ENCODE results near the gene ASAP2. TPM values are rescaled to one million over a fixed set of nuclear protein-coding genes. Genes with fewer than 3 reads are reported as not detected.

The ASAP2 gene
- total and polyA plus RNA-seq, 2 donors (not counting 1 experiment from before 2014, with no cell fraction given): 0.04 TPM; not detected in 1

DNA sequence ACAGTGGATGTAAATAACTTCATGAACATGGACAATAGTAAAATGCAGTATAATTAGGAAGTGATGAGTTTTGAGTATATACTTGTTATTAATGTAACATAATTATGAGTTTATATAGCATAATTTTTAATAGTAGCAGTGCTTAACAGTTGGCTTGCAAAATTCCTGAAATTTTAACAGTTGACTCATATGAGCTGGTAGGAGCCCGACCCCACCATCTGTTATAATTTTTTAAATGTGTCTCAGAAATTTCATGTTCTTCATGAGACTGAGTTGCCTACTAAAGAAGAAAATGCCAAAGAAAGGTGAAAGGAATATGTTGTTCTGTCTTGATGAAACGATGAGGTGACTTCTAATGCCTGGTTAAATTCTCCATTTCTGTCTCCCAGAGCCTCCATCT is 154.1 kb downstream of the ASAP2 start:
- TF ChIP-seq EZH2 (IDR thresholded peaks at IDR 0.05; ENCODE audit: borderline replicate concordance, insufficient read depth, low read depth, low read length, poor library complexity, severe bottlenecking): no peak
- TF ChIP-seq, protein P1, sequence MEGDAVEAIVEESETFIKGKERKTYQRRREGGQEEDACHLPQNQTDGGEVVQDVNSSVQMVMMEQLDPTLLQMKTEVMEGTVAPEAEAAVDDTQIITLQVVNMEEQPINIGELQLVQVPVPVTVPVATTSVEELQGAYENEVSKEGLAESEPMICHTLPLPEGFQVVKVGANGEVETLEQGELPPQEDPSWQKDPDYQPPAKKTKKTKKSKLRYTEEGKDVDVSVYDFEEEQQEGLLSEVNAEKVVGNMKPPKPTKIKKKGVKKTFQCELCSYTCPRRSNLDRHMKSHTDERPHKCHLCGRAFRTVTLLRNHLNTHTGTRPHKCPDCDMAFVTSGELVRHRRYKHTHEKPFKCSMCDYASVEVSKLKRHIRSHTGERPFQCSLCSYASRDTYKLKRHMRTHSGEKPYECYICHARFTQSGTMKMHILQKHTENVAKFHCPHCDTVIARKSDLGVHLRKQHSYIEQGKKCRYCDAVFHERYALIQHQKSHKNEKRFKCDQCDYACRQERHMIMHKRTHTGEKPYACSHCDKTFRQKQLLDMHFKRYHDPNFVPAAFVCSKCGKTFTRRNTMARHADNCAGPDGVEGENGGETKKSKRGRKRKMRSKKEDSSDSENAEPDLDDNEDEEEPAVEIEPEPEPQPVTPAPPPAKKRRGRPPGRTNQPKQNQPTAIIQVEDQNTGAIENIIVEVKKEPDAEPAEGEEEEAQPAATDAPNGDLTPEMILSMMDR (IDR thresholded peaks at IDR 0.05): no peak
- no peaks in the 10 kb centered on the region for H3K36me3 ChIP-seq (replicated peaks in 1 of 2; ENCODE audit: control extremely low read depth in 1 of 2, control insufficient read depth in 1 of 2, extremely low read depth in 1 of 2, insufficient read depth in 2 of 2, low read length in 1 of 2)
- H3K27ac ChIP-seq (ENCODE audit: low read length in 2 of 2): no peak overlapping the region
- H3K4me2 ChIP-seq (replicated peaks; ENCODE audit: low read depth, low read length, poor library complexity, severe bottlenecking): no peak overlapping the region
- H3K4me1 ChIP-seq (ENCODE audit: control insufficient read depth in 2 of 2, insufficient read depth in 2 of 2, low read length in 2 of 2): no peaks in the 10 kb centered on the region
- H3K27me3 ChIP-seq (replicated peaks in 1 of 4; ENCODE audit: control extremely low read depth in 1 of 4, control insufficient read depth in 3 of 4, insufficient read depth in 4 of 4, low read length in 3 of 4): peaks cover 0 to 2% (median 0%) of the 10 kb centered on the region in 4 experiments
- ChIA-PET CTCF (no interaction called here), POLR2A (no interaction called here)
- DNase-seq: no peak
- no peak overlapping the region for H2AFZ ChIP-seq (ENCODE audit: insufficient read depth, low read depth, low read length, poor library complexity, severe bottlenecking)
- no peak for ATAC-seq (ENCODE audit: low read depth)
- no peaks in the 10 kb centered on the region for H3K79me2 ChIP-seq (ENCODE audit: control insufficient read depth, insufficient read depth, low read length)
- Mint-ChIP-seq H3K4me1 (peaks cover 2% of the 10 kb centered on the region), H3K27ac (no peak overlapping the region), H3K4me3 (no peak overlapping the region), H3K9me3 (ENCODE audit: insufficient read depth) (no peaks in the 10 kb centered on the region), H3K27me3 (peaks cover 25% of the 10 kb centered on the region)
- H3K9ac ChIP-seq (ENCODE audit: low read length): no peak overlapping the region
- H4K20me1 ChIP-seq (ENCODE audit: control insufficient read depth, insufficient read depth, low read length, poor library complexity, severe bottlenecking): no peaks in the 10 kb centered on the region
- intact Hi-C loops (cut with micrococcal nuclease): no loop called here
- no CpG with 5 or more reads among the region's 2 CpGs for WGBS (ENCODE audit: insufficient coverage)
- no peaks in the 10 kb centered on the region for H3K9me3 ChIP-seq (ENCODE audit: control extremely low read depth in 1 of 3, control insufficient read depth in 2 of 3, insufficient read depth in 1 of 3, low read length in 2 of 3)
- H3K4me3 ChIP-seq (ENCODE audit: control extremely low read depth in 1 of 5, extremely low read depth in 1 of 5, insufficient read depth in 1 of 5, low read depth in 2 of 5, low read length in 4 of 5): no peak overlapping the region

DNA sequence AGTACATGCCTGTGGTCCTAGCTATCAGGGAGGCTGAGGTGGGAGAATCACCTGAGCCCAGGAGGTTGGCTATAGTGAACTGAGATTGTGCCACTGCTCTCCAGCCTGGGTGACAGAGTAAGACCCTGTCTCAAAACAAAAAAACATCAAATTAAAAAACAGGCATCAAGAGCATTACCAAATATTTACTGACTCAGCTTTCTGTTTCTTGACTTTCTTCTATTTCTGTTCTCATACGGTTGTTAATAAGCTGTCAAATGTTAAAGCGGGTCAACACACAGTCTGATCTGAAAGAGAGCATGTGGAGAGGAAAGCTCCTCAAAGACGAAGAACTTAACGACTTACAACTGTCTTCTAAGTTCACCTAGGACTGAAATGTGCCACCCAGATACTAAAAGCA is 157.8 kb downstream of the ASAP2 start:
- Mint-ChIP-seq H3K27me3 (peaks cover 25% of the 10 kb centered on the region), H3K27ac (no peak overlapping the region), H3K9me3 (ENCODE audit: insufficient read depth) (no peaks in the 10 kb centered on the region), H3K4me3 (no peak overlapping the region), H3K4me1 (no peaks in the 10 kb centered on the region)
- H3K79me2 ChIP-seq (ENCODE audit: control insufficient read depth, insufficient read depth, low read length): no peaks in the 10 kb centered on the region
- TF ChIP-seq, protein P1 (IDR thresholded peaks at IDR 0.05): no peak
- TF ChIP-seq EZH2 (IDR thresholded peaks at IDR 0.05; ENCODE audit: borderline replicate concordance, insufficient read depth, low read depth, low read length, poor library complexity, severe bottlenecking): no peak
- no peak overlapping the region for H3K4me2 ChIP-seq (replicated peaks; ENCODE audit: low read depth, low read length, poor library complexity, severe bottlenecking)
- H3K4me1 ChIP-seq (ENCODE audit: control insufficient read depth in 2 of 2, insufficient read depth in 2 of 2, low read length in 2 of 2): no peaks in the 10 kb centered on the region
- POLR2A ChIA-PET: no interaction called here
- 96% methylated on average over 3 of the region's 4 CpGs for WGBS (ENCODE audit: insufficient coverage)
- no peak overlapping the region for H3K9ac ChIP-seq (ENCODE audit: low read length)
- no peak overlapping the region for H3K27ac ChIP-seq (ENCODE audit: low read length in 2 of 2)
- no peaks in the 10 kb centered on the region for H3K36me3 ChIP-seq (replicated peaks in 1 of 2; ENCODE audit: control extremely low read depth in 1 of 2, control insufficient read depth in 1 of 2, extremely low read depth in 1 of 2, insufficient read depth in 2 of 2, low read length in 1 of 2)
- CTCF ChIA-PET: no interaction called here
- no peak overlapping the region for H2AFZ ChIP-seq (ENCODE audit: insufficient read depth, low read depth, low read length, poor library complexity, severe bottlenecking)
- ATAC-seq (ENCODE audit: low read depth): no peak
- intact Hi-C loops (cut with micrococcal nuclease): no loop called here
- no peaks in the 10 kb centered on the region for H4K20me1 ChIP-seq (ENCODE audit: control insufficient read depth, insufficient read depth, low read length, poor library complexity, severe bottlenecking)
- peaks cover 0 to 2% (median 0%) of the 10 kb centered on the region in 4 experiments for H3K27me3 ChIP-seq (replicated peaks in 1 of 4; ENCODE audit: control extremely low read depth in 1 of 4, control insufficient read depth in 3 of 4, insufficient read depth in 4 of 4, low read length in 3 of 4)
- H3K9me3 ChIP-seq (ENCODE audit: control extremely low read depth in 1 of 3, control insufficient read depth in 2 of 3, insufficient read depth in 1 of 3, low read length in 2 of 3): no peaks in the 10 kb centered on the region
- no peak overlapping the region for H3K4me3 ChIP-seq (ENCODE audit: control extremely low read depth in 1 of 5, extremely low read depth in 1 of 5, insufficient read depth in 1 of 5, low read depth in 2 of 5, low read length in 4 of 5)
- no peak for DNase-seq
